Neural cell (in vitro differentiated cells): ENCODE data around the gene SAMMSON. TPM values are rescaled to one million over a fixed set of nuclear protein-coding genes. Genes with fewer than 3 reads are reported as not detected.

Experiments
- H2AFZ ChIP-seq: fragments of 200-600, 300-800 bp; sonication (generic), shearing (Covaris generic); 2 replicates; pipeline ENCODE4 v1.6.0; 2014; ENCODE audit warnings: low read depth, mild to moderate bottlenecking, antibody characterized with exemption, low read length, moderate library complexity
- H3F3A ChIP-seq: fragments of 200-600 bp; shearing (Covaris generic); 2 replicates; pipeline ENCODE4 v1.6.1; 2016; ENCODE audit warnings: mild to moderate bottlenecking, moderate library complexity, mixed read lengths, antibody characterized with exemption, low read length; ENCODE audit not compliant: insufficient read depth, poor library complexity, severe bottlenecking
- H3K27ac ChIP-seq: fragments of 200-600, 300-800 bp; sonication (generic), shearing (Covaris generic); 2 replicates; pipeline ENCODE4 v1.5.1; 2014; ENCODE audit warnings: mild to moderate bottlenecking, low read length, moderate library complexity
- H3K27me3 ChIP-seq: fragments of 300-800, 200-600 bp; sonication (generic), shearing (Covaris generic); 2 replicates; pipeline ENCODE4 v1.6.0; 2014; ENCODE audit warnings: mild to moderate bottlenecking, low read depth, low read length, moderate library complexity; ENCODE audit not compliant: insufficient read depth
- H3K36me3 ChIP-seq: fragments of 300-800, 200-600 bp; sonication (generic), shearing (Covaris generic); 2 replicates; pipeline ENCODE4 v1.5.1; 2014; ENCODE audit warnings: mild to moderate bottlenecking, antibody characterized with exemption, low read length, moderate library complexity; ENCODE audit not compliant: insufficient read depth
- H3K4me2 ChIP-seq: fragments of 300-800, 200-600 bp; sonication (generic), shearing (Covaris generic); 2 replicates; pipeline ENCODE4 v1.6.0; 2014; ENCODE audit warnings: mild to moderate bottlenecking, low read length
- H3K4me3 ChIP-seq: fragments of 300-800, 200-600 bp; sonication (generic), shearing (Covaris generic); 2 replicates; pipeline ENCODE4 v1.5.1; 2014; ENCODE audit warnings: mild to moderate bottlenecking, low read length, moderate library complexity
- H3K79me2 ChIP-seq: fragments of 200-600 bp; shearing (Covaris generic); replicated peaks from 2 replicates; pipeline ENCODE4 v1.6.0; 2014; ENCODE audit warnings: mild to moderate bottlenecking, low read length, moderate library complexity; ENCODE audit not compliant: insufficient read depth
- H3K9ac ChIP-seq: fragments of 300-800, 200-600 bp; sonication (generic), shearing (Covaris generic); 2 replicates; pipeline ENCODE4 v1.6.1; 2016; ENCODE audit warnings: mild to moderate bottlenecking, low read length, mixed read lengths
- H3K9me2 ChIP-seq: fragments of 200-600 bp; shearing (Covaris generic); 2 replicates; pipeline ENCODE4 v1.6.1; 2016; ENCODE audit warnings: mild to moderate bottlenecking, low read length, mixed read lengths; ENCODE audit not compliant: insufficient read depth
- H3K9me3 ChIP-seq: fragments of 200-600, 300-800 bp; sonication (generic), shearing (Covaris generic); 2 replicates; pipeline ENCODE4 v1.6.1; 2016; ENCODE audit warnings: mild to moderate bottlenecking, mixed run types, low read length, moderate library complexity, mixed read lengths
- H4K20me1 ChIP-seq: fragments of 200-600 bp; shearing (Covaris generic); 2 replicates; pipeline ENCODE4 v1.6.1; 2016; ENCODE audit warnings: mild to moderate bottlenecking, mixed run types; ENCODE audit not compliant: insufficient read depth
- EP300 ChIP-seq: fragments of 450-650 bp; conservative IDR thresholded peaks from 2 replicates; pipeline ENCODE4 v1.6.1; 2014; ENCODE audit warnings: antibody characterized with exemption, mild to moderate bottlenecking, moderate library complexity; ENCODE audit not compliant: poor library complexity, severe bottlenecking
- EZH2 ChIP-seq: fragments of 200-600, 300-800 bp; shearing (Covaris generic), sonication (generic); IDR thresholded peaks from 2 replicates; pipeline ENCODE4 v1.6.1; 2014; ENCODE audit warnings: antibody characterized with exemption, low read length, borderline replicate concordance, mild to moderate bottlenecking; ENCODE audit not compliant: insufficient read depth, poor library complexity, severe bottlenecking
- POLR2AphosphoS5 ChIP-seq: IDR thresholded peaks from 2 replicates; pipeline ENCODE4 v1.6.1; 2012
- RAD21 ChIP-seq: fragments of 450-650 bp; conservative IDR thresholded peaks from 2 replicates; pipeline ENCODE4 v1.6.1; 2014; ENCODE audit warnings: antibody characterized with exemption, mild to moderate bottlenecking, moderate library complexity
- SMC3 ChIP-seq: fragments of 450-650 bp; conservative IDR thresholded peaks from 2 replicates; pipeline ENCODE4 v1.6.1; 2014; ENCODE audit warnings: antibody characterized with exemption, mild to moderate bottlenecking, moderate library complexity; ENCODE audit not compliant: poor library complexity
- TAF1 ChIP-seq: IDR thresholded peaks from 2 replicates; pipeline ENCODE4 v1.6.1; 2012; ENCODE audit warnings: low read depth
- polyA plus RNA-seq: library from polyadenylated mRNA; depleted of rRNA; stranded (reverse); fragments of >200 nt; gene quantifications from 2 replicates; pipeline ENCODE4 v1.2.3, GENCODE V29; 2014
- TF ChIP-seq, protein P1 (sequence below): fragments of 450-650 bp; IDR thresholded peaks from 2 replicates; pipeline ENCODE4 v1.5.1; 2014; ENCODE audit warnings: antibody characterized with exemption, mild to moderate bottlenecking, moderate library complexity; ENCODE audit not compliant: poor library complexity, severe bottlenecking
- TF ChIP-seq, protein P2 (sequence below): IDR thresholded peaks from 2 replicates; pipeline ENCODE4 v1.6.1; 2012; ENCODE audit warnings: borderline replicate concordance

The SAMMSON gene
- polyA plus RNA-seq, 1 donor from 2014 or later = not detected

DNA sequence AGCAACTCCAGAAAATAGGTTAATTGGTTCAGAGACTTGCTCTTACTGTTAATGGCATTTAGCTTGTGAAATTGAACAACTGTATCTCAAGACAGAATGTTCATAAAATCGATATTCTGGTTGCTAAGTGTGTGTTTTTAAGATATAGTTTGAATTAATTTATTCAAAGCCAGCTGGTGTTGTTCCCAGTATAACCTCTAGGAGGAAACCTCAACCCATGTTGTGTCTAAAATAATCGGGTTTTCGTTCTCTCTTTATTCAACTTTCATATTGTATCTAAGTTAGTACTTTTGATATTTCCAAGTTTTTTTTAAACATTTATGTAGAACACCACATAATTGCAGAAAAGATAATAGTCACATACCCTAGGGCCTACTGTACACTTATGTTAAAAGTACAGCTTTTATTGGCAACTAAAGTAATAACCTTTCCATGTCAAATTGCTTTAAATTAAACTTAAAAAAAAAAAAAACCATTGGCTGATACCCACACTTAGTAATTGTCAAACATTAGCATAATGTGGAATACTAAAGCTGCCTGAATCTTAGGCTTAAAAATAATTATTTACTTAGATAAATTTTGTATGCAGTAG, 90.9 kb downstream of the SAMMSON start:
- Histone ChIP-seq H3K27ac (no peak overlapping the region), H3K9me3 (no peaks in the 10 kb centered on the region), H3K27me3 (no peaks in the 10 kb centered on the region), H3K4me3 (no peak overlapping the region), H3K9ac (no peak overlapping the region), H3K9me2 (no peaks in the 10 kb centered on the region), H3K79me2 (no peaks in the 10 kb centered on the region), H3F3A (no peaks in the 10 kb centered on the region), H2AFZ (no peak overlapping the region), H3K36me3 (no peaks in the 10 kb centered on the region), H3K4me2 (no peak overlapping the region), H4K20me1 (no peaks in the 10 kb centered on the region)
- no peak for TF ChIP-seq EP300
- TF ChIP-seq, protein P1, sequence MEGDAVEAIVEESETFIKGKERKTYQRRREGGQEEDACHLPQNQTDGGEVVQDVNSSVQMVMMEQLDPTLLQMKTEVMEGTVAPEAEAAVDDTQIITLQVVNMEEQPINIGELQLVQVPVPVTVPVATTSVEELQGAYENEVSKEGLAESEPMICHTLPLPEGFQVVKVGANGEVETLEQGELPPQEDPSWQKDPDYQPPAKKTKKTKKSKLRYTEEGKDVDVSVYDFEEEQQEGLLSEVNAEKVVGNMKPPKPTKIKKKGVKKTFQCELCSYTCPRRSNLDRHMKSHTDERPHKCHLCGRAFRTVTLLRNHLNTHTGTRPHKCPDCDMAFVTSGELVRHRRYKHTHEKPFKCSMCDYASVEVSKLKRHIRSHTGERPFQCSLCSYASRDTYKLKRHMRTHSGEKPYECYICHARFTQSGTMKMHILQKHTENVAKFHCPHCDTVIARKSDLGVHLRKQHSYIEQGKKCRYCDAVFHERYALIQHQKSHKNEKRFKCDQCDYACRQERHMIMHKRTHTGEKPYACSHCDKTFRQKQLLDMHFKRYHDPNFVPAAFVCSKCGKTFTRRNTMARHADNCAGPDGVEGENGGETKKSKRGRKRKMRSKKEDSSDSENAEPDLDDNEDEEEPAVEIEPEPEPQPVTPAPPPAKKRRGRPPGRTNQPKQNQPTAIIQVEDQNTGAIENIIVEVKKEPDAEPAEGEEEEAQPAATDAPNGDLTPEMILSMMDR = peak; percentile 83
- TF ChIP-seq EZH2 = no peak
- no peak for TF ChIP-seq POLR2AphosphoS5
- peak; percentile 84 for TF ChIP-seq SMC3
- TF ChIP-seq RAD21 = peak; percentile 85
- TF ChIP-seq TAF1 = no peak

DNA sequence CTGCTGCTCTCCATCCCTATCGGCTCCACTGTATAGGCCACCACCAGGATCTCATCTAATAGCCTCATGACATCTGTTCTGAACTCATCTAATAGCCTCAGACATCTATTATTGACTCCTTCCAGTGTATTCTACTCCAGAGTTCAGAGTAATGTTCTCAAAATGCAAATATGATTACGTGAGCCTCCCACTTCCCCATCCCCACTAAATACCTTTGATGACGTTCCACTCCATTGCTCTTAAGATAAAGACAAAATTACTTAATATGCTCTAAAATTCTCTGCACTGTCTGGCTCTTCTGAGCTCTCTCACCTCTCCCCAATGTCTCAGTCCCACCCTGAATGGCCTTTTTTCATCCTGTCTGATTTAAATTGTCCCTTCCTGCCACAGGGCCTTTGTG, 94.7 kb downstream of the SAMMSON start:
- no peaks in the 10 kb centered on the region for H3K9me2 ChIP-seq
- no peak overlapping the region for H3K9ac ChIP-seq
- no peaks in the 10 kb centered on the region for H4K20me1 ChIP-seq
- no peaks in the 10 kb centered on the region for H3K36me3 ChIP-seq
- no peaks in the 10 kb centered on the region for H3K9me3 ChIP-seq
- TF ChIP-seq EZH2 (no peak), TAF1 (no peak), EP300 (no peak), SMC3 (no peak)
- TF ChIP-seq, protein P2, sequence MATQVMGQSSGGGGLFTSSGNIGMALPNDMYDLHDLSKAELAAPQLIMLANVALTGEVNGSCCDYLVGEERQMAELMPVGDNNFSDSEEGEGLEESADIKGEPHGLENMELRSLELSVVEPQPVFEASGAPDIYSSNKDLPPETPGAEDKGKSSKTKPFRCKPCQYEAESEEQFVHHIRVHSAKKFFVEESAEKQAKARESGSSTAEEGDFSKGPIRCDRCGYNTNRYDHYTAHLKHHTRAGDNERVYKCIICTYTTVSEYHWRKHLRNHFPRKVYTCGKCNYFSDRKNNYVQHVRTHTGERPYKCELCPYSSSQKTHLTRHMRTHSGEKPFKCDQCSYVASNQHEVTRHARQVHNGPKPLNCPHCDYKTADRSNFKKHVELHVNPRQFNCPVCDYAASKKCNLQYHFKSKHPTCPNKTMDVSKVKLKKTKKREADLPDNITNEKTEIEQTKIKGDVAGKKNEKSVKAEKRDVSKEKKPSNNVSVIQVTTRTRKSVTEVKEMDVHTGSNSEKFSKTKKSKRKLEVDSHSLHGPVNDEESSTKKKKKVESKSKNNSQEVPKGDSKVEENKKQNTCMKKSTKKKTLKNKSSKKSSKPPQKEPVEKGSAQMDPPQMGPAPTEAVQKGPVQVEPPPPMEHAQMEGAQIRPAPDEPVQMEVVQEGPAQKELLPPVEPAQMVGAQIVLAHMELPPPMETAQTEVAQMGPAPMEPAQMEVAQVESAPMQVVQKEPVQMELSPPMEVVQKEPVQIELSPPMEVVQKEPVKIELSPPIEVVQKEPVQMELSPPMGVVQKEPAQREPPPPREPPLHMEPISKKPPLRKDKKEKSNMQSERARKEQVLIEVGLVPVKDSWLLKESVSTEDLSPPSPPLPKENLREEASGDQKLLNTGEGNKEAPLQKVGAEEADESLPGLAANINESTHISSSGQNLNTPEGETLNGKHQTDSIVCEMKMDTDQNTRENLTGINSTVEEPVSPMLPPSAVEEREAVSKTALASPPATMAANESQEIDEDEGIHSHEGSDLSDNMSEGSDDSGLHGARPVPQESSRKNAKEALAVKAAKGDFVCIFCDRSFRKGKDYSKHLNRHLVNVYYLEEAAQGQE = no peak
- H3K27me3 ChIP-seq = no peaks in the 10 kb centered on the region
- H3K27ac ChIP-seq = no peak overlapping the region
- no peak overlapping the region for H3K4me3 ChIP-seq
- no peaks in the 10 kb centered on the region for H3K79me2 ChIP-seq
- H3F3A ChIP-seq = no peaks in the 10 kb centered on the region
- no peak overlapping the region for H3K4me2 ChIP-seq
- H2AFZ ChIP-seq = no peak overlapping the region
